ENCODE data around the gene POU3F3. TPM values are rescaled to one million over a fixed set of nuclear protein-coding genes. Genes with fewer than 3 reads are reported as not detected.

POU3F3 gene
- total and polyA plus RNA-seq, 2 of the 8 experiments (the other 6 are each of a cell fraction or from before 2014, with no cell fraction given), result 0.09 TPM; not detected in 1

- Histone ChIP-seq H3K4me2 (ENCODE audit: insufficient read depth in 1 of 2, low read depth in 2 of 2, low read length in 2 of 2) (peak overlapping the region; percentile 70 to 93), H3K9ac (replicated peaks in 1 of 4; ENCODE audit: extremely low read depth in 1 of 4, low read depth in 3 of 4, low read length in 3 of 4) (no peak overlapping the region; a peak in 1 of 7 replicates), H3K14ac (ENCODE audit: insufficient read length) (no peak overlapping the region), H3K27ac (ENCODE audit: low read depth, low read length) (no peak overlapping the region), H2BK20ac (ENCODE audit: low read length) (no peak overlapping the region), H4K91ac (replicated peaks; ENCODE audit: insufficient read length, low read length) (no peak overlapping the region), H3K79me1 (ENCODE audit: low read depth, low read length) (no peaks in the 10 kb centered on the region), H4K8ac (ENCODE audit: extremely low read depth, insufficient read depth, low read length) (peak overlapping the region; percentile 9; the same call in 1 of the 2 replicates), H4K5ac (ENCODE audit: insufficient read length, low read depth, low read length) (no peak overlapping the region), H2BK15ac (ENCODE audit: low read length) (no peak overlapping the region), H3K4me1 (replicated peaks in 1 of 4; ENCODE audit: control insufficient read depth in 3 of 4, insufficient read depth in 4 of 4, low read length in 3 of 4) (peaks cover 10 to 37% (median 23%) of the 10 kb centered on the region in 4 experiments), H2BK12ac (ENCODE audit: low read depth, low read length) (peak overlapping the region; percentile 91; the same call in 1 of the 2 replicates), H3K4me3 (ENCODE audit: extremely low read depth in 1 of 4, insufficient read depth in 2 of 4, low read depth in 3 of 4, low read length in 4 of 4) (peak overlapping the region; percentile 39 to 65 (median 49)), H3K36me3 (ENCODE audit: control insufficient read depth in 2 of 4, insufficient read depth in 4 of 4, low read length in 3 of 4) (no peaks in the 10 kb centered on the region; a peak in 1 of 8 replicates), H3K79me2 (ENCODE audit: control insufficient read depth in 1 of 2, insufficient read depth in 2 of 2, low read length in 2 of 2) (no peaks in the 10 kb centered on the region), H3K4ac (replicated peaks; ENCODE audit: insufficient read length, low read depth, low read length) (no peak overlapping the region), H3K56ac (replicated peaks; ENCODE audit: insufficient read length, low read depth, low read length) (no peak overlapping the region), H3K18ac (ENCODE audit: extremely low read depth, low read length) (no peak overlapping the region), H3K23me2 (ENCODE audit: low read depth, low read length) (peaks cover 10% of the 10 kb centered on the region), H2BK5ac (ENCODE audit: low read depth, low read length) (peak overlapping the region; percentile 72; the same call in 1 of the 2 replicates), H2BK120ac (replicated peaks; ENCODE audit: low read depth, low read length) (no peak overlapping the region), H2AK5ac (ENCODE audit: low read depth, low read length) (no peak overlapping the region), H2AFZ (ENCODE audit: low read length) (no peak overlapping the region), H3K27me3 (replicated peaks in 1 of 4; ENCODE audit: control insufficient read depth in 3 of 4, extremely low read depth in 1 of 4, insufficient read depth in 3 of 4, low read length in 3 of 4) (peaks cover 73 to 100% (median 89%) of the 10 kb centered on the region in 4 experiments), H3K9me3 (ENCODE audit: insufficient read depth in 2 of 2, low read depth in 1 of 2, low read length in 1 of 2) (no peaks in the 10 kb centered on the region), H3K23ac (ENCODE audit: insufficient read length) (no peak overlapping the region), H4K20me1 (replicated peaks in 1 of 2; ENCODE audit: control insufficient read depth in 1 of 2, insufficient read depth in 2 of 2, low read length in 2 of 2) (peaks cover 18 to 31% of the 10 kb centered on the region in 2 experiments)
- WGBS, 2 experiments (ENCODE audit: extremely low coverage in 1 of 2, insufficient coverage in 1 of 2, insufficient read length in 1 of 2, insufficient replicate concordance in 2 of 2, low coverage in 1 of 2, low lambda C conversion rate in 2 of 2, missing lambda C conversion rate in 1 of 2), result 2% methylated on average over 46 of the region's 60 CpGs; no CpG with 5 or more reads in 1 of the 2 experiments
- CTCF ChIA-PET (ENCODE audit: partially characterized antibody), result interaction anchor here (0.8 to 5.0 kb wide), 5 partner anchors 12 to 829 kb away, joined by 3 to 60 read pairs (median 3); no protein-coding TSS in a partner anchor
- POLR2A ChIA-PET (ENCODE audit: partially characterized antibody), result interaction anchor here (0.8 to 2.0 kb wide), 5 partner anchors 8 to 17 kb away, joined by 3 to 11 read pairs (median 3); no protein-coding TSS in a partner anchor
- DNase-seq (ENCODE audit: low read depth in 1 of 2, low spot score in 2 of 2) (peak in 1 of 2 experiments; percentile 85), FAIRE-seq (no peak)
- TF ChIP-seq KDM4A (IDR thresholded peaks at IDR 0.05; ENCODE audit: low read depth, low read length, severe bottlenecking) (peak; percentile 80), NANOG (IDR thresholded peaks at IDR 0.05; ENCODE audit: insufficient read depth, low read depth, low read length, poor library complexity, severe bottlenecking) (no peak), BACH1 (IDR thresholded peaks at IDR 0.05; ENCODE audit: low read length) (no peak), CTBP2 (IDR thresholded peaks at IDR 0.05; ENCODE audit: borderline replicate concordance, insufficient read depth, insufficient read length, low read length) (peak; percentile 96), EZH2 (IDR thresholded peaks at IDR 0.05; ENCODE audit: low read depth, low read length, severe bottlenecking) (peak; percentile 81), TAF1 (IDR thresholded peaks at IDR 0.05; ENCODE audit: low read depth, low read length) (no peak), SP4 (IDR thresholded peaks at IDR 0.05; ENCODE audit: low read length) (no peak), TBP (IDR thresholded peaks at IDR 0.05; ENCODE audit: low read depth, low read length) (no peak), RXRA (IDR thresholded peaks at IDR 0.05; ENCODE audit: insufficient read depth, low read depth, low read length) (no peak), ASH2L (IDR thresholded peaks at IDR 0.05; ENCODE audit: low read length) (peak; percentile 90), MAX (IDR thresholded peaks at IDR 0.05) (peak; percentile 71)
Measured at GRCh38 chr2:104862058-104862941, 8.4 kb downstream of the POU3F3 start.
